Body of pancreas (tissue), 4 donors: ENCODE results near the gene OR5H6.

ENCODE experiments used
- POLR2A ChIP-seq, 3 donors: fragments of 450-650 bp; IDR thresholded peaks; one replicate each; pipeline ENCODE4 v1.6.1; 2016; ENCODE audit warnings: antibody characterized with exemption in 3 of 3, mild to moderate bottlenecking in 2 of 3
- TF ChIP-seq, protein P1 (sequence below), 7 experiments: fragments of 450-650 bp in 4 of 7; fragments of 200-600 bp in 3 of 7; sonication (generic) in 3 of 7; IDR thresholded peaks; one replicate each; pipeline ENCODE4 v1.5.1; 2016 to 2019; ENCODE audit warnings: antibody characterized with exemption in 7 of 7

DNA sequence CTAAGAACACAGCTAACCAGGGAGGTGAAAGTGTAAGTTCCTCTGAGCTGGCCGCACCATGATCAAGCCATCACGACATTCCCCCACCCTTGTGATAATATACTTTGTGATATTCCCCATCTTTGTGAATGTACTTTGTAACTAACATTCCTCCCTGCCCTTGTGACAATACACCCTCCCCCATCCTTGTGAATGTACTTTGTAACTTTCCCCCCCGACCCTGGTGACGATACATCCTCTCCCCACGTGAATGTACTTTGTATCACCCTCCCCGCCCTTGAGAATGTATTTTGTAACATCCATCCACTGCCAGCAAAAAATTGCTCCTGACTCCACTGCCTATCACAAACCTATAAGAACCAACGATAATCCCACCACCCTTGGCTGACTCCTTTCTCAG lies 20.2 kb upstream of the OR5H6 start:
- TF ChIP-seq, protein P1, sequence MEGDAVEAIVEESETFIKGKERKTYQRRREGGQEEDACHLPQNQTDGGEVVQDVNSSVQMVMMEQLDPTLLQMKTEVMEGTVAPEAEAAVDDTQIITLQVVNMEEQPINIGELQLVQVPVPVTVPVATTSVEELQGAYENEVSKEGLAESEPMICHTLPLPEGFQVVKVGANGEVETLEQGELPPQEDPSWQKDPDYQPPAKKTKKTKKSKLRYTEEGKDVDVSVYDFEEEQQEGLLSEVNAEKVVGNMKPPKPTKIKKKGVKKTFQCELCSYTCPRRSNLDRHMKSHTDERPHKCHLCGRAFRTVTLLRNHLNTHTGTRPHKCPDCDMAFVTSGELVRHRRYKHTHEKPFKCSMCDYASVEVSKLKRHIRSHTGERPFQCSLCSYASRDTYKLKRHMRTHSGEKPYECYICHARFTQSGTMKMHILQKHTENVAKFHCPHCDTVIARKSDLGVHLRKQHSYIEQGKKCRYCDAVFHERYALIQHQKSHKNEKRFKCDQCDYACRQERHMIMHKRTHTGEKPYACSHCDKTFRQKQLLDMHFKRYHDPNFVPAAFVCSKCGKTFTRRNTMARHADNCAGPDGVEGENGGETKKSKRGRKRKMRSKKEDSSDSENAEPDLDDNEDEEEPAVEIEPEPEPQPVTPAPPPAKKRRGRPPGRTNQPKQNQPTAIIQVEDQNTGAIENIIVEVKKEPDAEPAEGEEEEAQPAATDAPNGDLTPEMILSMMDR (IDR thresholded peaks at IDR 0.05): no peak
- no peak for TF ChIP-seq POLR2A (IDR thresholded peaks at IDR 0.05)
